ENCODE measurements around the gene AK8.
A peak's percentile ranks its signal among the peaks of the same experiment; 100 is the strongest.

The AK8 gene

GRCh38 chr9:132730054-132731033 is 147.7 kb downstream of the AK8 start:
- no peaks in the 10 kb centered on the region for H3K36me3 ChIP-seq (ENCODE audit: control insufficient read depth in 1 of 2, insufficient read depth in 2 of 2, low read depth in 1 of 2, low read length in 2 of 2)
- H4K8ac ChIP-seq (ENCODE audit: low read length) = no peak overlapping the region
- H3K4me2 ChIP-seq (ENCODE audit: low read length, poor library complexity, severe bottlenecking) = no peak overlapping the region
- no peak overlapping the region for H2AK5ac ChIP-seq (ENCODE audit: low read length, severe bottlenecking)
- DNase-seq = no peak
- H3K9ac ChIP-seq (ENCODE audit: low read length) = no peak overlapping the region
- no peak overlapping the region for H3K4me3 ChIP-seq (ENCODE audit: insufficient read depth in 1 of 2, low read depth in 1 of 2, low read length in 2 of 2)
- no peak overlapping the region for H2AFZ ChIP-seq (ENCODE audit: low read depth, low read length)
- WGBS = 87% methylated on average over 16 of the region's 16 CpGs
- no peaks in the 10 kb centered on the region for H3K4me1 ChIP-seq (ENCODE audit: control insufficient read depth, insufficient read depth, low read depth, low read length)
- H3K4ac ChIP-seq (ENCODE audit: low read depth in 1 of 2, low read length in 2 of 2) = no peak overlapping the region
- H3K79me1 ChIP-seq (replicated peaks; ENCODE audit: low read length, poor library complexity, severe bottlenecking) = no peaks in the 10 kb centered on the region
- H3K27me3 ChIP-seq (ENCODE audit: control insufficient read depth in 1 of 2, insufficient read depth in 1 of 2, low read length in 2 of 2) = peaks cover 44 to 51% of the 10 kb centered on the region in 2 experiments
- no peak overlapping the region for H3K23ac ChIP-seq (ENCODE audit: low read length in 2 of 2)
- H3K9me3 ChIP-seq (ENCODE audit: control insufficient read depth, low read length) = no peaks in the 10 kb centered on the region
- peak overlapping the region; percentile 8 for H2BK15ac ChIP-seq (ENCODE audit: low read depth, poor library complexity, severe bottlenecking)
- H4K91ac ChIP-seq (ENCODE audit: low read length) = no peak overlapping the region
- H2BK120ac ChIP-seq (ENCODE audit: low read depth, low read length) = no peak overlapping the region
- no peak overlapping the region for H3K27ac ChIP-seq (ENCODE audit: low read length, poor library complexity, severe bottlenecking)
- H2BK5ac ChIP-seq (ENCODE audit: low read depth, low read length, poor library complexity, severe bottlenecking) = no peak overlapping the region
- no peak overlapping the region for H3K14ac ChIP-seq (ENCODE audit: low read length in 2 of 2)
- no peak overlapping the region for H3K18ac ChIP-seq (ENCODE audit: low read depth in 1 of 2, low read length in 2 of 2)
- H2BK12ac ChIP-seq (ENCODE audit: low read length in 2 of 2) = no peak overlapping the region

- Histone ChIP-seq H2BK12ac (ENCODE audit: low read length in 2 of 2) (no peak overlapping the region), H3K36me3 (ENCODE audit: control insufficient read depth in 1 of 2, insufficient read depth in 2 of 2, low read depth in 1 of 2, low read length in 2 of 2) (no peaks in the 10 kb centered on the region), H3K14ac (ENCODE audit: low read length in 2 of 2) (no peak overlapping the region), H2AFZ (ENCODE audit: low read depth, low read length) (no peak overlapping the region), H3K27me3 (ENCODE audit: control insufficient read depth in 1 of 2, insufficient read depth in 1 of 2, low read length in 2 of 2) (peaks cover 44 to 51% of the 10 kb centered on the region in 2 experiments), H2BK5ac (ENCODE audit: low read depth, low read length, poor library complexity, severe bottlenecking) (no peak overlapping the region), H2AK5ac (ENCODE audit: low read length, severe bottlenecking) (no peak overlapping the region), H2BK120ac (ENCODE audit: low read depth, low read length) (no peak overlapping the region), H4K8ac (ENCODE audit: low read length) (no peak overlapping the region), H3K27ac (ENCODE audit: low read length, poor library complexity, severe bottlenecking) (no peak overlapping the region), H3K9ac (ENCODE audit: low read length) (no peak overlapping the region), H3K4ac (ENCODE audit: low read depth in 1 of 2, low read length in 2 of 2) (no peak overlapping the region), H3K79me1 (replicated peaks; ENCODE audit: low read length, poor library complexity, severe bottlenecking) (no peaks in the 10 kb centered on the region), H2BK15ac (ENCODE audit: low read depth, poor library complexity, severe bottlenecking) (no peak overlapping the region), H3K23ac (ENCODE audit: low read length in 2 of 2) (no peak overlapping the region), H3K9me3 (ENCODE audit: control insufficient read depth, low read length) (no peaks in the 10 kb centered on the region), H3K4me3 (ENCODE audit: insufficient read depth in 1 of 2, low read depth in 1 of 2, low read length in 2 of 2) (no peak overlapping the region), H3K18ac (ENCODE audit: low read depth in 1 of 2, low read length in 2 of 2) (no peak overlapping the region), H4K91ac (ENCODE audit: low read length) (no peak overlapping the region), H3K4me2 (ENCODE audit: low read length, poor library complexity, severe bottlenecking) (no peak overlapping the region), H3K4me1 (ENCODE audit: control insufficient read depth, insufficient read depth, low read depth, low read length) (no peaks in the 10 kb centered on the region)
- WGBS = 80% methylated on average over 5 of the region's 5 CpGs
- DNase-seq = no peak
These were observed 148.7 kb downstream of the AK8 start for GRCh38 chr9:132729235-132729890.

- H3K14ac ChIP-seq (ENCODE audit: low read length in 2 of 2) = no peak overlapping the region
- H3K4me1 ChIP-seq (ENCODE audit: control insufficient read depth, insufficient read depth, low read depth, low read length) = no peaks in the 10 kb centered on the region
- H3K27ac ChIP-seq (ENCODE audit: low read length, poor library complexity, severe bottlenecking) = no peak overlapping the region
- no peak overlapping the region for H2BK12ac ChIP-seq (ENCODE audit: low read length in 2 of 2)
- H2BK15ac ChIP-seq (ENCODE audit: low read depth, poor library complexity, severe bottlenecking) = no peak overlapping the region
- H2BK120ac ChIP-seq (ENCODE audit: low read depth, low read length) = no peak overlapping the region
- H3K18ac ChIP-seq (ENCODE audit: low read depth in 1 of 2, low read length in 2 of 2) = no peak overlapping the region
- no peaks in the 10 kb centered on the region for H3K79me1 ChIP-seq (replicated peaks; ENCODE audit: low read length, poor library complexity, severe bottlenecking)
- H2BK5ac ChIP-seq (ENCODE audit: low read depth, low read length, poor library complexity, severe bottlenecking) = no peak overlapping the region
- DNase-seq = no peak
- no peak overlapping the region for H3K4me3 ChIP-seq (ENCODE audit: insufficient read depth in 1 of 2, low read depth in 1 of 2, low read length in 2 of 2)
- H3K4me2 ChIP-seq (ENCODE audit: low read length, poor library complexity, severe bottlenecking) = no peak overlapping the region
- 100% methylated on average over 1 of the region's 2 CpGs for WGBS
- no peak overlapping the region for H2AFZ ChIP-seq (ENCODE audit: low read depth, low read length)
- H3K4ac ChIP-seq (ENCODE audit: low read depth in 1 of 2, low read length in 2 of 2) = no peak overlapping the region
- H3K27me3 ChIP-seq (ENCODE audit: control insufficient read depth in 1 of 2, insufficient read depth in 1 of 2, low read length in 2 of 2) = peaks cover 42 to 50% of the 10 kb centered on the region in 2 experiments
- H3K23ac ChIP-seq (ENCODE audit: low read length in 2 of 2) = no peak overlapping the region
- H3K9me3 ChIP-seq (ENCODE audit: control insufficient read depth, low read length) = no peaks in the 10 kb centered on the region
- H3K9ac ChIP-seq (ENCODE audit: low read length) = no peak overlapping the region
- no peaks in the 10 kb centered on the region for H3K36me3 ChIP-seq (ENCODE audit: control insufficient read depth in 1 of 2, insufficient read depth in 2 of 2, low read depth in 1 of 2, low read length in 2 of 2)
- no peak overlapping the region for H4K91ac ChIP-seq (ENCODE audit: low read length)
- H2AK5ac ChIP-seq (ENCODE audit: low read length, severe bottlenecking) = no peak overlapping the region
- no peak overlapping the region for H4K8ac ChIP-seq (ENCODE audit: low read length)
These were observed 149.6 kb downstream of the AK8 start for GRCh38 chr9:132728497-132728896.

- H3K9ac ChIP-seq (ENCODE audit: low read length) = no peak overlapping the region
- H3K36me3 ChIP-seq (ENCODE audit: control insufficient read depth in 1 of 2, insufficient read depth in 2 of 2, low read depth in 1 of 2, low read length in 2 of 2) = no peaks in the 10 kb centered on the region
- no peak overlapping the region for H2BK12ac ChIP-seq (ENCODE audit: low read length in 2 of 2)
- H2BK5ac ChIP-seq (ENCODE audit: low read depth, low read length, poor library complexity, severe bottlenecking) = no peak overlapping the region
- H3K4me2 ChIP-seq (ENCODE audit: low read length, poor library complexity, severe bottlenecking) = no peak overlapping the region
- no peak overlapping the region for H2AK5ac ChIP-seq (ENCODE audit: low read length, severe bottlenecking)
- H3K18ac ChIP-seq (ENCODE audit: low read depth in 1 of 2, low read length in 2 of 2) = no peak overlapping the region
- H3K4me3 ChIP-seq (ENCODE audit: insufficient read depth in 1 of 2, low read depth in 1 of 2, low read length in 2 of 2) = no peak overlapping the region
- no peaks in the 10 kb centered on the region for H3K9me3 ChIP-seq (ENCODE audit: control insufficient read depth, low read length)
- H4K91ac ChIP-seq (ENCODE audit: low read length) = no peak overlapping the region
- no peak overlapping the region for H3K4ac ChIP-seq (ENCODE audit: low read depth in 1 of 2, low read length in 2 of 2)
- no peak overlapping the region for H3K14ac ChIP-seq (ENCODE audit: low read length in 2 of 2)
- peaks cover 44 to 49% of the 10 kb centered on the region in 2 experiments for H3K27me3 ChIP-seq (ENCODE audit: control insufficient read depth in 1 of 2, insufficient read depth in 1 of 2, low read length in 2 of 2)
- H4K8ac ChIP-seq (ENCODE audit: low read length) = no peak overlapping the region
- no peak overlapping the region for H2AFZ ChIP-seq (ENCODE audit: low read depth, low read length)
- no peaks in the 10 kb centered on the region for H3K79me1 ChIP-seq (replicated peaks; ENCODE audit: low read length, poor library complexity, severe bottlenecking)
- H3K4me1 ChIP-seq (ENCODE audit: control insufficient read depth, insufficient read depth, low read depth, low read length) = no peaks in the 10 kb centered on the region
- no peak overlapping the region for H2BK15ac ChIP-seq (ENCODE audit: low read depth, poor library complexity, severe bottlenecking)
- DNase-seq = no peak
- no peak overlapping the region for H2BK120ac ChIP-seq (ENCODE audit: low read depth, low read length)
- 93% methylated on average over 4 of the region's 5 CpGs for WGBS
- no peak overlapping the region for H3K27ac ChIP-seq (ENCODE audit: low read length, poor library complexity, severe bottlenecking)
- H3K23ac ChIP-seq (ENCODE audit: low read length in 2 of 2) = no peak overlapping the region
These were observed 150.0 kb downstream of the AK8 start for GRCh38 chr9:132728071-132728470.
